Globus pallidus (tissue), 1 donor: ENCODE results near the gene SENP3.
"Not testable (repeated sequence)": the region's sequence is repeated elsewhere in the genome, so short reads cannot be mapped to it uniquely, and the experiment has no call there.

Experiments
- DNase-seq: peaks from one replicate; pipeline ENCODE4 v3.0.0-alpha.2; 2015; ENCODE audit warnings: low spot score

The SENP3 gene

DNA sequence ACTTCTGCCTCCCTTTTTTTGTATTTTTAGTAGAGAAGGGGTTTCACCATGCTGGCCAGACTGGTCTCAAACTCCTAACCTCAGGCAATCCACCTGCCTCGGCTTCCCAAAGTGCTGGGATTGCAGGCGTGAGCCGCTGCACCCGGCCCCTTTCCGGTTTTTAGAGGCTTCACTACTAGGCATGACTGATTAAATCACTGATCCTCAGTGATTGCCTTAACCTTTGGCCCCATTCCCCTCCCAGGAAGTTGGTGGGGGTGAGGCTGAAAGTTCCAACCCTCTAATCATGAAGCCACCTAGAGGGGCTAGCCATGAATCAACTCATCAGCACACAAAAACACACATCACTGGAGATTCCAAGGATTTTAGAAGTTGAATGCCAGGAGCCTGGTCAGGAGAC is 35.8 kb downstream of the SENP3 start:
- not testable (repeated sequence) for DNase-seq

DNA sequence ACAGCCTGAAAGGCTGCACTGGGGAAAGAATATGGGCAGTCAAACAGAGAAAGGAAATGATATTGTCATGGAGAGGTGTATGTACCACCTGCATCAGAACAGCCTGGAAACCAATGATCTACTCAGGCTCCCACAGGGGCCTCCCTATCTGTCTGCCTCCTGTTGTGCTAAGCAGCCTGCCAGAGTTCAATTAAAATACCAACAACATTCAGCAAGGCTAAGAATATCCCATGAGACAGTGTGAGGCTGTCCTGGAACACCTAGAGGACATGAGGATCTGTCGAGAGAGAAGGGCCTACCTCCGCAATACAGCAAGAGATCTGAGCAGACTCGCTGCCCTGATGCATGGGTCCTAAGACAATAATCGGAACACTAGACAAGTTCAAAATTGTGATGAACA is 44.6 kb downstream of the SENP3 start:
- DNase-seq, result no peak

DNA sequence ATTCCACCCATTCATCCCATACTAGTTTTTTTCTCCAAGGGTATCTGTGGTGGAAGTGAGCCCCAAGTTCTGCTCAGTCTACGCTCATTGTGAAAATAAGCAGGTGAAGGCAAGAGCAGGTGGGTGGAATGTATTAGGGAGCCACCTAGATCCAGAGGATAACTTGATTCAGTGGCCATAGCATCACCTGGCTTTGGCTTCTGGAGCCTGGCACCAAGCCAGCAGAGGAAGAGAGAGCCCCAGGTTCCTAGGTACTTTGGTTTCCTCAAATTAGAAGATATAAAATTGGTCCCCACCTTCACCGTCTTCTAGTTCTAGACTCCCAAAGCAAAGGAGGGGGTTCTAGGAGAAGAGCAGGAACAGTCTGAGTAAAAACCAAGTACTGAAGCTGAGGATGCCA is 48.9 kb downstream of the SENP3 start:
- DNase-seq, result no peak

DNA sequence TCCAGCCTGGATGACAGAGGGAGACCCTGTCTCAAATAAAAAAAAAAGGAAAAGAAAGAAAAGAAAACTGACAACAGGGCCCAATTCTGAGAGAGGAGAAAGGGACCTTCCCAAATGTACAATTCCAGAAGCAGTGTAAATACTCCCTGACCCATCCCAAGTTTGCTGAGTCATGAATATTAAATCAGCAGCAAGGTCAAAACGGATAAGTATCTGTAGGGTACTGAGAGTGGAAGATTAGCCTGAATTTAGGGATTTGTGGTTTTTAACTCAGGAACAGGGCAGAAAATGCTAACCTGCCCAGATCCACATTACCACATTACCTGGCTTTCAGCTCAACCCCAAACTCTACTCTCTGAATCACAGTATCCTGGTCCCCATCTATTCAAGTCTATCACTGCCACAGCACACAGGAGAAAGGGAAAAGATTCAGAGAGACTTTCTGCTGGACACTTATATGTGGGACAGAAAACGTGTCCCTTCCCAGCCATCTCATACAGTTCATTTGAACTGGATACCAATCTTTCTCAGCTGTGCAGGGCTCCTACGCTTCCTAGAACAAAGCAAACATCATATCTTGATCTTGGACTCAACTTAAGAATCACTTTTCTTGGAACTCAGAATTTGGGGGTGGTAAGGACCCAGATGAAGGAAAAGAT is 50.0 kb downstream of the SENP3 start:
- DNase-seq, result no peak

DNA sequence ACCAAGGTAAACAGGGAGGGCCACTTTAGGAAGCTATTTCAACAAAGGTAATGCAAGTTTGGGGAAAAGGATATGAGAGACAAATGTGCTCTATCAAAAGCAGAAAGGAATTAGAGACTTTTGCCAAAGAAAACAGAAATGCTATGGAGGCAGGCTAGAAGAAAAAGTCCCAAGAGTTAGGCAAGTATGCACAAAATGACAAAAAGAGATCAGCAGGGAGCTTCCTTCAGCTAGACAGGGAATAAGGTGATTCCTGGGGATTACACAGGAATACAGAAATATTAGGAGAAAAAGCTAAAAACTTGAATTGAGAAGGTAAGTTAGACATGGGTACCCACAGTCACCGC is 50.5 kb downstream of the SENP3 start:
- no peak for DNase-seq

DNA sequence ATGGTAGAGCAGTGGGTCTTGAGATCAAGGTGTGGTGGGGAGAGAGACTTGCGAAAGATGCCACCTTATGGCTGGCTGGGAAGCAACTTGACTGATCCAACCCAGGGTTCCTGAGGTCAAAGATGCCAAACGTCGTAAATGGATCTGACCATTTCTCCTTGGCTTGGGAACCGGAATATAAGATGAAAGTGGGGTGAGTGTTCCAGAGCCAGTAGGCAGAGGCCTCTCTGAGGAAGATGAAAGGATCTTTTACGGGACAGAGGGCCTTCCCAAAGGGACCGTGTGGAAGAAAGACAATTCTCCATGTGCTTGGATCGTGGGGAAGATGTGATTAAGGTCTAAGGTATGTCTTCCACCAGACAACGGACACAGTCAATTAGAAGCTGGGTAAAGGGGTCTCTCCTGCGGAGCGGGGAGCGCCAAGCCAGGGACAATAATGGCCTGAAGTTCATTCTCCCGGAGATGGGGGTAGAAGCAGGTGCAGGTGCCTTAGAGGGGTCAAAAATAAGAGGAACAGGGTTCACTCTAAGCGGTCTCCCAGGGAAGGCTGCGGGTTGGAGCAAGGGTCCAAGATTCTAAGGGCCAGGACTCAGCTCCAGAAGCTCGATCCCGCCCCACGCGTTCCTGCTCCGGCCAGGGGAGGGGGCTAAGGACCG is 52.2 kb downstream of the SENP3 start:
- DNase-seq, result no peak

DNA sequence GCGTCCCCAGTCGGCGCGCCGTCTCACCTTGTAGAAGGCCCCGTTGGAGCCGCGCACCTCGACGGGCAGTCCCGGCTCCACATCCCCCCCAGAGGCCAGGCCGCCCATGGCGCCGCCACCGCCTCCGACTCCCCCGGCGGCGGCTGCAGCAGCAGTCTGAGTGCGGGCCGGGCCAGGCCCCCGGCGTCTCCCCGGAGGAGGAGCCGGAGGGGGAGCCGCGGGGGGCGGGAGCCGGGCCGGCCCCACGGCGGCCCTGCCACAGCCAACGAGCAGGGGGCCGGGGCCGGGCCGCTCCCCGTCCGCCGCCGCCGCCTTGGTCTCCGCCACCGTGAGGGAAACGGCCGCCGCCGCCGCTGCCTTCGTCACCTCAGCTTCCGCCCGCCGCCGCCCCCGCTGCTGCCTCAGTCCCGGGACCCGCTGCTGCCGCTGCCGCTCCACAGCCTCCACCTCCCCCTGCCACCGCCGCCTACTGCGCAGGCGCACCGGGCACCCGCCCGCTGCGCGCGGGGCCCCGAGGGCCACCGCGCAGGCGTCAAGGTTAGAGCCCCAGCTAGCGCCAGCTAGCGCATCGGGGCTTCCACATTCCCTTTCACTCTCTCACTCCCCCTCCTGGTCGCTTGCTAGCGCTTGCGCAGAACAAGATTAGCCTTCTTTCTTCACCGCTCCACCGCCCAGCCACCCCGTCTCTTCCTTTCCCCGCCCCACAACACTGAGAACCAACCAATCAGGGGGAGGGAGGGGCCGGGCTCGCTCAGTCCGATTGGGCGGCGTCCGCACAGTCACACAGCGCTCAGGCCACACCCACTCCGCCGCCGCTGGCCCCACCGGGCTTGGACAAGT is 52.9 kb downstream of the SENP3 start, which contains the start of gene FXR2:
Gene FXR2 (minus strand): TSS at position 473 of the 840 bp plus-strand sequence. CDS start 365 bp downstream, at position 108.
- DNase-seq, result peak; percentile 100

DNA sequence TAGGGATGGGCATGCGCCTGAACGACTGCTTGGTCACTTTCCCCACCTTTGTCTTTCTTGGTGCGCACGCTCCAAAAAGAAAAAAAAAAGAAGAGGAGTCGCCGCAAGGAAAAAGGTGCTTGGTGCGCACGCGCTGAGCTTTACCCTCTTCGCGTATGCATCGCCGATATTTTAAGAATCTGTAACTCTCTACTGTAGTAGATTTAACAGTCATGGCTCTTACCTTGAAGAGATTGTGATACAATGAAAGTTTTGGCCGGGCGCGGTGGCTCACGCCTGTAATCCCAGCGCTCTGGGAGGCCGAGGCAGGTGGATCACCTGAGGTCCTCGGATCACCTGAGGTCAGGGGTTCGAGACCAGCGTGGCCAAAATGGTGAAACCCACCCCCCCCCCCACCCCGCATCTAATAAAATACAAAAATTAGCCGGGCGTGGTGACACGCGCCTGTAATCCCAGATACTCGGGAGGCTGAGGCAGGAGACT is 53.6 kb downstream of the SENP3 start:
- no peak for DNase-seq

DNA sequence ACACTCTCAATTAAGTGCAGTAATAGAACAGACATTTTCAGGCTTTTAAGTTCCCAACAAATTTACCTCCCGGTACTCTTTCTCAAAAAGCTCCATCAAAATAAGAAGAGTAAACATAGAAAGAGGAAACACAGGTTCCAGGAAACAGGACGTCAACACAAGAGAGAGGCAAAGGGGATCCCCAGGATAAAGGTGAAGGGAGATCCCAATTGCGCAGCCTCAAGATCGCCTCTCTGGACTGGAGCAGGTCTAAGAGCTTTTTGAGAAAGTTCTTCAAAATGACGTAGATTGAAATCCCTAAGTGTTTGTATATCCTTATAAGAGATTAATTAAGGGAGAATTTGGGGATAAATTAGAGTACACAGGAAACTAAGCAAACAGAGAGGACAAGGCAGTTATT is 56.9 kb downstream of the SENP3 start:
- DNase-seq, result no peak

DNA sequence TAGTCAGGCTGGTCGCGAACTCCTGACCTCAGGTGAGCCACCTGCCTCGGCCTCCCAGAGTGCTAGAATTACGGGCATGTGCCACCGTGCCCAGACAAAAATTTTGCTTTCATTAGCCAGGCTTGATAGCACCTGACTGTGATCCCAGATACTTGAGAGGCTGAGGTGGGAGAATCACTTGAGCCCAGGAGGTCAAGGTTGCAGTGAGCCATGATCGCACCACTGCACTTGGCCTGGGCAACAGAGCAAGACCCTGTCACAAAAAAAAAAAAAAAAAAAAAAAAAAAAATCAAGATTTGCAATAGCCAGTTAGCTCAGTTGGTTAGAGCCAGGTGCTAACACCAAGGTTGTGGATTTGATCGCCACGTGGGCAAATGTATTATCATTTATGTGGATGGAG is 59.1 kb downstream of the SENP3 start:
- no peak for DNase-seq
